ENCODE measurements around the gene SCD5. TPM values are rescaled to one million over a fixed set of nuclear protein-coding genes. Genes with fewer than 3 reads are reported as not detected.

Gene SCD5
- total and polyA plus RNA-seq, 2 of the 4 experiments (the other 2 are of a cell fraction), result 12.4 to 13.5 TPM

DNA sequence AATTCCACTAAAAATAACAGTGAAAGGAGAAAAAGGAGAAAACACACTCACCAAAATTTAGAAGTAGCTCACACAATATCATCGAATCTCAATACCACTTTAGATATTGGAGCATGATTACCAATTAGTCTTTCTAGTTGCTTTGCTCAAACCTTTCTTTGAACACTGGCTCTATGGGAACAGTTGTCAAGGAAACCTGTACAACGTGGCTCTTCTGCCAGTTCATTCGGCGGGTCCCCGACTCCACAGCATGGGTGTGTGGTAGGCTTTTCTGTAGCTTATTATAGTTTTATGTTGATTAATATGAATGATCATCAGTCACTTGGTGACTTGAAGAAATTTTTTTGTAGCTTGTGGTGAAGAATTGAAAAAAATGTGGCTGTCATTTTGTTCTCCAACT is 186.6 kb downstream of the SCD5 start:
- Histone ChIP-seq H3K27me3 (ENCODE audit: control insufficient read depth, insufficient read depth, low read length) (peaks cover 33% of the 10 kb centered on the region), H3K9me1 (ENCODE audit: insufficient read depth, low read length) (no peaks in the 10 kb centered on the region), H3K18ac (ENCODE audit: low read depth, low read length) (no peak overlapping the region), H3K9ac (ENCODE audit: low read depth, low read length) (no peak overlapping the region), H2AK5ac (ENCODE audit: low read depth, low read length) (no peak overlapping the region), H3K36me3 (ENCODE audit: control insufficient read depth, insufficient read depth, low read length) (no peaks in the 10 kb centered on the region), H4K8ac (ENCODE audit: low read depth in 2 of 2, low read length in 2 of 2) (no peak overlapping the region), H4K91ac (ENCODE audit: insufficient read depth, low read depth, low read length) (no peak overlapping the region), H2BK15ac (ENCODE audit: low read depth, low read length) (no peak overlapping the region), H3K79me1 (ENCODE audit: low read depth in 1 of 2, low read length in 2 of 2) (no peaks in the 10 kb centered on the region), H2BK5ac (ENCODE audit: low read depth, low read length, poor library complexity, severe bottlenecking) (no peak overlapping the region), H3K4me1 (ENCODE audit: control insufficient read depth, insufficient read depth, low read length) (no peaks in the 10 kb centered on the region), H2AK9ac (replicated peaks; ENCODE audit: low read depth, low read length, poor library complexity) (no peak overlapping the region), H2BK120ac (ENCODE audit: low read depth, low read length) (no peak overlapping the region), H3K56ac (ENCODE audit: extremely low read depth, insufficient read depth, low read length) (no peak overlapping the region), H3K14ac (replicated peaks; ENCODE audit: low read depth, low read length) (no peak overlapping the region), H3K4me2 (ENCODE audit: low read depth, low read length) (no peak overlapping the region), H3K9me3 (ENCODE audit: control insufficient read depth, insufficient read depth, low read length) (no peaks in the 10 kb centered on the region), H2AFZ (replicated peaks; ENCODE audit: low read length, poor library complexity) (no peak overlapping the region), H3K4me3 (ENCODE audit: insufficient read depth, low read depth, low read length) (no peak overlapping the region), H2BK20ac (ENCODE audit: low read depth, low read length) (no peak overlapping the region), H3K4ac (ENCODE audit: low read depth, low read length) (no peak overlapping the region), H4K20me1 (ENCODE audit: insufficient read depth, low read length) (no peaks in the 10 kb centered on the region), H4K5ac (ENCODE audit: low read depth, low read length) (no peak overlapping the region), H3K27ac (ENCODE audit: insufficient read depth, low read length) (no peak overlapping the region), H3K23ac (ENCODE audit: low read depth, low read length) (no peak overlapping the region)
- DNase-seq (no peak), ATAC-seq (ENCODE audit: low read depth) (no peak)
- dilution Hi-C loops (cut with HindIII; ENCODE audit: low sequenced_read_pairs, unreplicated experiment) (no loop called here), in situ Hi-C loops (cut with MboI; ENCODE audit: low sequenced_read_pairs) (no loop called here), intact Hi-C loops (cut with micrococcal nuclease) (no loop called here)
- no TSS peak for BruUV-seq (replicated peaks)
- POLR2A ChIA-PET (ENCODE audit: unreplicated experiment), result no interaction called here
- CTCF ChIA-PET, result interaction anchor here (0.6 kb wide), 1 partner anchor 1750 kb away, joined by 3 read pairs; no protein-coding TSS in a partner anchor
- whole genome bisulfite sequencing, 2 experiments (ENCODE audit: extremely low coverage in 2 of 2, insufficient read length in 1 of 2), result no CpG with 5 or more reads among the region's 5 CpGs
- TF ChIP-seq MAFK (IDR thresholded peaks at IDR 0.05; ENCODE audit: low read depth, low read length) (no peak), POLR2A (IDR thresholded peaks at IDR 0.05; ENCODE audit: low read depth, low read length) (no peak), CHD1 (IDR thresholded peaks at IDR 0.05; ENCODE audit: low read depth, low read length) (no peak), CEBPB (IDR thresholded peaks at IDR 0.05; ENCODE audit: low read depth, low read length) (no peak), MAZ (IDR thresholded peaks at IDR 0.05; ENCODE audit: borderline replicate concordance, low read depth, low read length) (no peak), RCOR1 (IDR thresholded peaks at IDR 0.05; ENCODE audit: insufficient replicate concordance, low read length) (no peak), RAD21 (IDR thresholded peaks at IDR 0.05; ENCODE audit: low read length) (no peak), BHLHE40 (IDR thresholded peaks at IDR 0.05; ENCODE audit: low read depth, low read length) (no peak), MXI1 (IDR thresholded peaks at IDR 0.05; ENCODE audit: borderline replicate concordance, low read depth, low read length) (no peak), SMC3 (IDR thresholded peaks at IDR 0.05; ENCODE audit: low read depth, low read length) (no peak), FOS (IDR thresholded peaks at IDR 0.05; ENCODE audit: low read depth, low read length) (no peak), RFX5 (IDR thresholded peaks at IDR 0.05; ENCODE audit: low read depth, low read length) (no peak), ELK1 (IDR thresholded peaks at IDR 0.05; ENCODE audit: borderline replicate concordance, low read depth, low read length) (no peak), NFE2L2 (IDR thresholded peaks at IDR 0.05; ENCODE audit: low read depth, low read length) (no peak)
- TF ChIP-seq, protein P1, sequence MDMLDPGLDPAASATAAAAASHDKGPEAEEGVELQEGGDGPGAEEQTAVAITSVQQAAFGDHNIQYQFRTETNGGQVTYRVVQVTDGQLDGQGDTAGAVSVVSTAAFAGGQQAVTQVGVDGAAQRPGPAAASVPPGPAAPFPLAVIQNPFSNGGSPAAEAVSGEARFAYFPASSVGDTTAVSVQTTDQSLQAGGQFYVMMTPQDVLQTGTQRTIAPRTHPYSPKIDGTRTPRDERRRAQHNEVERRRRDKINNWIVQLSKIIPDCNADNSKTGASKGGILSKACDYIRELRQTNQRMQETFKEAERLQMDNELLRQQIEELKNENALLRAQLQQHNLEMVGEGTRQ (IDR thresholded peaks at IDR 0.05; ENCODE audit: low read depth, low read length), result no peak
- TF ChIP-seq, protein P2, sequence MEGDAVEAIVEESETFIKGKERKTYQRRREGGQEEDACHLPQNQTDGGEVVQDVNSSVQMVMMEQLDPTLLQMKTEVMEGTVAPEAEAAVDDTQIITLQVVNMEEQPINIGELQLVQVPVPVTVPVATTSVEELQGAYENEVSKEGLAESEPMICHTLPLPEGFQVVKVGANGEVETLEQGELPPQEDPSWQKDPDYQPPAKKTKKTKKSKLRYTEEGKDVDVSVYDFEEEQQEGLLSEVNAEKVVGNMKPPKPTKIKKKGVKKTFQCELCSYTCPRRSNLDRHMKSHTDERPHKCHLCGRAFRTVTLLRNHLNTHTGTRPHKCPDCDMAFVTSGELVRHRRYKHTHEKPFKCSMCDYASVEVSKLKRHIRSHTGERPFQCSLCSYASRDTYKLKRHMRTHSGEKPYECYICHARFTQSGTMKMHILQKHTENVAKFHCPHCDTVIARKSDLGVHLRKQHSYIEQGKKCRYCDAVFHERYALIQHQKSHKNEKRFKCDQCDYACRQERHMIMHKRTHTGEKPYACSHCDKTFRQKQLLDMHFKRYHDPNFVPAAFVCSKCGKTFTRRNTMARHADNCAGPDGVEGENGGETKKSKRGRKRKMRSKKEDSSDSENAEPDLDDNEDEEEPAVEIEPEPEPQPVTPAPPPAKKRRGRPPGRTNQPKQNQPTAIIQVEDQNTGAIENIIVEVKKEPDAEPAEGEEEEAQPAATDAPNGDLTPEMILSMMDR (conservative IDR thresholded peaks at IDR 0.05; ENCODE audit: low read depth, low read length), result no peak

Data from IMR-90 (cell line).